Measurements from ENCODE around the gene TBX5.

TBX5 gene

DNA sequence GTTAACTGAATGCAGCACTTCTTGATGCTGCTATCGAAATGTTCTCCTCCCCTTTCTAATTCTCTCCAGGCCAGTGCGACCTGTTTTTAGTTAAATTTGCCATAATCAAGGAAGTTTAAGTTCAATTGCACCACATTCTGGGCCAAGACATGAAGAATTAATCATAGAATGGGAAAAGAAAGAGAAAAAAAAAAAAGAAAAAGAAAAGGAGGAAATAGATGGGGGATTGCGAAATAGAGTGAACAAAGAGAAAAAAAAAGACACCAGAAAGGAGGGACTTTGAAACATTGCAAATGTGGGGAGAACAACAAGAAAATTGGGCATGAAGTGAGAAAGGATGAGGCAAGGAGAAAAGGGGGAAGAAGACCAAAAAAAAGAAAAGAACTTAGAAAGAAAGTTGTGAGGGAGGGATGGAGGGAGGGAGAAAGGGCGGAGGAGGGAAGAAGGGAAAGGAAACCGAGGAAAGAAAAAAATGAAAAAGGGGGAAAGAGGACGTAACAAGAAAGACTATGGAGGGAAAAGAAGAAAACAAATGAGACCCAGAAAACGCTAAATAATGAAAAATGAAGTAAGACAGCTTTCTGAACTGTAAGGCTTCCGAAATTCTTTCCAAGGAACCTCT, 32.8 kb upstream of the TBX5 start:
- H3K4me1 Mint-ChIP-seq = no peaks in the 10 kb centered on the region
- TF ChIP-seq, protein P1, sequence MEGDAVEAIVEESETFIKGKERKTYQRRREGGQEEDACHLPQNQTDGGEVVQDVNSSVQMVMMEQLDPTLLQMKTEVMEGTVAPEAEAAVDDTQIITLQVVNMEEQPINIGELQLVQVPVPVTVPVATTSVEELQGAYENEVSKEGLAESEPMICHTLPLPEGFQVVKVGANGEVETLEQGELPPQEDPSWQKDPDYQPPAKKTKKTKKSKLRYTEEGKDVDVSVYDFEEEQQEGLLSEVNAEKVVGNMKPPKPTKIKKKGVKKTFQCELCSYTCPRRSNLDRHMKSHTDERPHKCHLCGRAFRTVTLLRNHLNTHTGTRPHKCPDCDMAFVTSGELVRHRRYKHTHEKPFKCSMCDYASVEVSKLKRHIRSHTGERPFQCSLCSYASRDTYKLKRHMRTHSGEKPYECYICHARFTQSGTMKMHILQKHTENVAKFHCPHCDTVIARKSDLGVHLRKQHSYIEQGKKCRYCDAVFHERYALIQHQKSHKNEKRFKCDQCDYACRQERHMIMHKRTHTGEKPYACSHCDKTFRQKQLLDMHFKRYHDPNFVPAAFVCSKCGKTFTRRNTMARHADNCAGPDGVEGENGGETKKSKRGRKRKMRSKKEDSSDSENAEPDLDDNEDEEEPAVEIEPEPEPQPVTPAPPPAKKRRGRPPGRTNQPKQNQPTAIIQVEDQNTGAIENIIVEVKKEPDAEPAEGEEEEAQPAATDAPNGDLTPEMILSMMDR (IDR thresholded peaks at IDR 0.05) = no peak
- no peaks in the 10 kb centered on the region for H3K36me3 Mint-ChIP-seq (ENCODE audit: low read depth)
- H3K27ac Mint-ChIP-seq = no peak overlapping the region
- DNase-seq = no peak
- H3K4me3 Mint-ChIP-seq = no peak overlapping the region
- peaks cover 12% of the 10 kb centered on the region for H3K9me3 Mint-ChIP-seq
- peaks cover 100% of the 10 kb centered on the region for H3K27me3 Mint-ChIP-seq (ENCODE audit: low read depth, poor library complexity)

DNA sequence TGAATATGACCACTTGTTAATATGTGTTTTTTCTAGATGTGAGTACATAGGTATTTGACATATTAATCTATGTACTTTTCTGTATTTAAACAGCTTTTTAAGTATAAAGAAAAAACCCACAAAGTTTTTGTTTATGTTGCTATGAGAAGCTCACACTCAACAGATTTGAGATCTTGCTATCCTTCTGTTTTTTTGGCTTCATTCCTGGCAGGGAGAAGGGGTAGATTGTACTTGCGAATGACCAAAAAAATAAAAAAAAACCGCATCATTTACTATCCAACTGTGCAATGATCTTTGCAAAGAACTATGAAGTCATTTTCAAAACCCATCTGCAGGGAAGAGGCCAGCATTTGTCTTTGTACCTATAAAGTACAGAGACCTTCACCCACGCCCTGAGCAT, 28.4 kb upstream of the TBX5 start:
- DNase-seq = no peak
- H3K4me3 Mint-ChIP-seq = no peak overlapping the region
- peaks cover 96% of the 10 kb centered on the region for H3K27me3 Mint-ChIP-seq (ENCODE audit: low read depth, poor library complexity)
- no peaks in the 10 kb centered on the region for H3K36me3 Mint-ChIP-seq (ENCODE audit: low read depth)
- peaks cover 12% of the 10 kb centered on the region for H3K9me3 Mint-ChIP-seq
- no peaks in the 10 kb centered on the region for H3K4me1 Mint-ChIP-seq
- no peak overlapping the region for H3K27ac Mint-ChIP-seq
- TF ChIP-seq, protein P1 (IDR thresholded peaks at IDR 0.05) = no peak

DNA sequence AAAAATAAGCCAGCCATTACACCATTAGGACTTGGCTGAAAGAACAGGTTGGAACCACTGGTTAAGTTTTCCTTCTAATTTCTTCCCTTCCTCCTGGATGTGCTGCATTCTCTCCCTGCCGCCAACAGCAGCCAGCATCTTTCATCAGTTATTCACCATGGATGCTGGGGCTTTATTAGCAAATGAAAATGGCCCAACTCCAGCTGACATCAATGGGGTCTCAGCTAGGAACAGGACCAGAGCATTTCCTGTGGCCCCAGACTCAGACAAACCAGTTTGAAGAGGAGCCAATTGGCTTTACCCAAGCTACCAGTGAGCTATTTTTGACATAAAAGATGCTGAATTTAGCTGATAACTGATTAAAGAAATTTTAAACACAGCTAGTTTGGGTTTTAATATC, 26.0 kb upstream of the TBX5 start:
- Mint-ChIP-seq H3K27ac (no peak overlapping the region), H3K4me1 (no peaks in the 10 kb centered on the region), H3K27me3 (ENCODE audit: low read depth, poor library complexity) (peaks cover 96% of the 10 kb centered on the region), H3K36me3 (ENCODE audit: low read depth) (no peaks in the 10 kb centered on the region), H3K4me3 (no peak overlapping the region), H3K9me3 (peaks cover 6% of the 10 kb centered on the region)
- no peak for DNase-seq
- TF ChIP-seq, protein P1 (IDR thresholded peaks at IDR 0.05) = no peak

DNA sequence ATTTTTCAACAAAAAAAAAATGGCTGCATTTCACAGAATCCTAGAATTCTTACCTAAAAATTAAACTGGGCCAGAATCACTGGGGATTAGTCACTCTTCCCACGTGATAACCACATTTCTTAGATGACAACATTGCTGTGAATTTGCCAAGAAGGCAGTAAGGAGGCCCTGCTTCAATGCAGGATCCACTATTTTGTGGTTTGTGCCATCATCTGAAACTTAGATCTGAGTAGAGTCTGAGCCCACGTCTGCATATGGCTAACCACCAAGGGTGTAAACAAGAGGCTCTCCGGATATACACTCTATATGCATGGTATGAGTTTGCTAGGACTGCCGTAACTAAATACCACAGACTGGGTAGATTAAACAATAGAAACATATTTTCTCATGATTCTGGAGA, 24.4 kb upstream of the TBX5 start:
- TF ChIP-seq, protein P1 (IDR thresholded peaks at IDR 0.05) = no peak
- no peaks in the 10 kb centered on the region for H3K9me3 Mint-ChIP-seq
- no peaks in the 10 kb centered on the region for H3K36me3 Mint-ChIP-seq (ENCODE audit: low read depth)
- H3K4me1 Mint-ChIP-seq = no peaks in the 10 kb centered on the region
- H3K4me3 Mint-ChIP-seq = no peak overlapping the region
- H3K27me3 Mint-ChIP-seq (ENCODE audit: low read depth, poor library complexity) = peaks cover 96% of the 10 kb centered on the region
- DNase-seq = no peak
- no peak overlapping the region for H3K27ac Mint-ChIP-seq

DNA sequence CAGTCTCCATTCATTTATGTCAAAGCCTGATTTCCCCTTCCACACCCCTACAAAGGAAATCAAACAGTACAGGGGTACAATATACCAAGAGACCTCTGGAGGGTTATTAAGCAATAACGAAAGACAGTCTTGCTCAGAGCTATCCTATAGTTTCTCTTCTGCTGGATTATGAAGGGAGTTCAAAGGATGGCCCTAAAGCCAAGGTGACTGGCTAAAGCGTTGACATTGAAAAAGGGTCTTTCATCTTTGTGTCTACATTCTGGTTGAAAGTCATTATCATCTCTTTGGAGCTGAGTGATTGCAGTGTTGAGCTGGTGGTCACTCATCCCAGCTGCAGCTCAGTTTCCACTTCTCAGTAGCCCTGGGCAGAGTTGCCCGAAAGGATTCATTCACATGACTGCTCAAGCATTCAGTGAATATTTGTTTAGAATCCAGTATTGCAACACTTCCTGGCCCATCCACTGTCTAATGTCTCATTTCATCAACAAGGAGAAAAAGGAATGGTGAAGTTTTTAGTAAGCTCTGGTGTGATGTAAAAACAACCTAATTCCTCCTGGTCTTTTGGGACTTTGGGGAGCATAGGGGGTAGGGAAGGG, 19.2 kb upstream of the TBX5 start:
- peaks cover 95% of the 10 kb centered on the region for H3K27me3 Mint-ChIP-seq (ENCODE audit: low read depth, poor library complexity)
- no peak for DNase-seq

More for the DNA sequence above, 19.2 kb upstream of the TBX5 start:
- Mint-ChIP-seq H3K9me3 (no peaks in the 10 kb centered on the region), H3K4me3 (no peak overlapping the region), H3K4me1 (no peaks in the 10 kb centered on the region), H3K27ac (no peak overlapping the region), H3K36me3 (ENCODE audit: low read depth) (no peaks in the 10 kb centered on the region)
- TF ChIP-seq, protein P1 (IDR thresholded peaks at IDR 0.05) = no peak
